Activated T-cell treated with anti-CD3 and anti-CD28 coated beads for 4 hours (primary cell): ENCODE data around the gene IL6ST.

Experiments used
- DNase-seq: peaks from one replicate; pipeline ENCODE4 v3.0.0-alpha.2; 2020

Gene IL6ST

DNA sequence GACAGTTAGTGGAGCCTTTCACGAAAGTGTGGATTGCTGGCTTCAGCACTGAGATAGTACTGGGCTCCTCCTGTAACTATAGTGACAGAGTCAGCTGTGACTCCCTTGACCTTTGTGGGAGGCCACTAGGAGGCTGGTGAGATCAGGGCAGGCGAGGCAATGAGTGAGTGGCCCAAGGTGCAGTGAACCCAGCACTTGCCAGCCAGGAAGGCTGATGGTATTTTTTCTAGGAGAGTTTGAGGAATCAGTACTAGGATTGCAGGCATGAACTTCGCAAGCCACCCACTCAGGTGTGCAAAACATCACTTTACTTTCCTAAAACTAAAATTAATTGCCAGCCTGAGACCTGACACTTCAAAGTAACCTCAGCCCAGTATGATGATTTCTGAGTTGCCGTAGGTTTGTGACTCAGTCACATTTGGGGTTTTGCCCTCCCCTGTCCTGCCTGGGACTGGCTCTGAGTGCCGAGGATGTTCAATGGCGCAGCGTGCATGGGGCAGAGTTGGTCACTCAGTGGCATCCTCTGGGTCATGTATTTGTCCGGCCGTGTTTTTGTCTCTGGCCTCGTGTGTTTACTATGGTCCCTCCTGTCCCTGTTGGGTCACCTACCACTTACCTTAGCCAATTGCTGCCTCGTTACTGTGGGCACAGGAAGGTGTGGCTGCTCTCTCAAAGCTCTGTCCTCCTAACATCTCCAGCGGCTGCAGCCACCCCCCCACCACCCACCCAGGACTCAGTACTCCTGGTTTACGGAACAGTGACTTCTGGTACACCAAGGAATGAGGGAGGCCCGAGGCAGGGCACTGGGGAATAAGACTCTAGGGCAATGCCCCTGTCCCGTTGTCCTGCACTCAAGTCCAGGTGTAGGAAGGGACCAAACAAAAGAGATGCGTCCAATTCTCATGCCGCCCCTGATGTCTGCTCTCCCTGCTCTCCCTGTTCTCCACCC lies 76.4 kb downstream of the IL6ST start:
- DNase-seq, result no peak

DNA sequence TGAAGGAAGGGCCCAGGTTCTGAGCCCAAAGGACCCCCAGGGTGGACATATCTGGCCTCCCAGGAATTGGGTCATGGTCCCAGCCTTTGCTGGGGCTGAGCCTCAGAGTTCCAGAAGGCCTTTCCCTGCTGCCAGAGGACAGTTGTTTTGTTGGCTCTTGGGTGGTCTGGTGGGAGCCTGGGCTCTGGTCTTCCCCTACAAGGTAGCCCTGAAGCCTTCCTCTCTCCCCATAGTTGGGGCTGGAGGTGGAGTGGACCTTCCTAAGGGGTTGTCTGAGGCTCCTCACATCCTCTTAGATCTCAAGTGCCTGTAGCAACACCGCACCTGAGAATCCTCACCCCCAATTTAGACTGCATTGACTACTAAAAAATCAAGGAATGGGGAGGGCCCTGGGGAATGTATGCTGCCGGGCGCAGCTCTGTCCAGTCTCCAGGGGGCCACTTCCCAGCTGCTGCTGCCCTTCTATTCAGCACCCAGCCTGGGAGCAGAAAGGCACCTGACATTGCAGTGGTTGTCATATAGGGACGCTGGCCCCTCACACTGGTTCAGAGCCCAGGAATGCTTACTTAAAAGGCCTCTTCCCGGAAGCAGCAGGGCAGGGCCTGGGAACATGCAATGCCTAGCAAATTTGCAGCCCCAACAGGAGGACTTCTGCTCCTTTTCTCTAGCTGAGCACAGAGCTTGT lies 77.2 kb downstream of the IL6ST start:
- no peak for DNase-seq

DNA sequence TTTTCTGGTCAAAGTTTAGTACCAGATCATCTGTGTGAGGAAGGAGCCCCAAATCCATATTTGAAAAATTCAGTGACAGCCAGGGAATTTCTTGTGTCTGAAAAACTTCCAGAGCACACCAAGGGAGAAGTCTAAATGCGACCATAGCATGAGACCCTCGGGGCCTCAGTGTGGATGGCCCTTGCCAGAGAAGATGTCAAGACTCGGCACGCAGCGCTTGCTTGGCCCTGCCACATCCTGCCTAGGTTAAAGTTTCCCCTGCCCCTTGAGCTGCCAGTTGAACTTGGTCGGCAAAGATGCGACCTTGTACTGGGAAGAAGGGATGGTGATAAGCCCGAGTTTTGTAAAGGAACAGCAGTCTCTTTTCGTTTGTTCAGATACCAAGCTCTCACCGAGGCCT lies 77.8 kb downstream of the IL6ST start:
- DNase-seq, result no peak

DNA sequence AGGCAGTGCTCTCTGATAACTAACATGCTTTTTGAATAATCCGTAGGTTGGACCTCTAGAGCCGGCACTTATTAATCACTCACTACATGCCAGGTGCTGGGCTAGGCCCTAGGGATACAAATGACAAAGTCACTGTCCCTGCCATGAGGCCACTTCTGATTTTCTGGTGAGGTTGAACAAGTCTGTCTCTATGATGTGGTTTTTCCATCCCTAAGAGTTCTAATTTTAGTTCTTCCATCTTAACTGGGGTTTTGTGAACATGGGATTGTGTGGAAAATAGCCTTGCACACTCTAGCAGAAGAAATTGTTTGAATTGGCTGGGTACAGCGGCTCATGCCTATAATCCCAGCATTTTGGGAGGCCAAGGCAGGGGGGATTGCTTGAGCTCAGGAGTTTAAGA lies 79.0 kb downstream of the IL6ST start:
- DNase-seq, result no peak

DNA sequence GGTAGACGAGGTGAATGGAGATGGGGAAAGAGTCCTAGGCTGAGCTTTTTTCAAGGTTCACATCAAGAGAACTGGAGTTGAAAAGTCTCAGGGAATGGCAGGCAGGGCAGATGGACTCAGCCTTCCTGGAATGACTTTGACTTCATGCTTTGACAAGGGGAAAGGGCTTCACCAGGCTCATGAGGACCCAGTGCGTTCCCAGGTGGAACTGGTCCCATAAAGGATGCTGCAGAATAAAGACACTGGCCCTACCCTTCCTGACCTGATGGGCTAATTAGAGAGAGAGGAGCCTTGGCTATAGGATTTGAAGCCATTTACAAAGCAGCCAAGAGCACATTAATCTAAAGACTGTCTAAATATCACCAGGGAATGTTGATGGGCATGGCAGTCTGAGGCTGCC lies 79.8 kb downstream of the IL6ST start:
- no peak for DNase-seq

DNA sequence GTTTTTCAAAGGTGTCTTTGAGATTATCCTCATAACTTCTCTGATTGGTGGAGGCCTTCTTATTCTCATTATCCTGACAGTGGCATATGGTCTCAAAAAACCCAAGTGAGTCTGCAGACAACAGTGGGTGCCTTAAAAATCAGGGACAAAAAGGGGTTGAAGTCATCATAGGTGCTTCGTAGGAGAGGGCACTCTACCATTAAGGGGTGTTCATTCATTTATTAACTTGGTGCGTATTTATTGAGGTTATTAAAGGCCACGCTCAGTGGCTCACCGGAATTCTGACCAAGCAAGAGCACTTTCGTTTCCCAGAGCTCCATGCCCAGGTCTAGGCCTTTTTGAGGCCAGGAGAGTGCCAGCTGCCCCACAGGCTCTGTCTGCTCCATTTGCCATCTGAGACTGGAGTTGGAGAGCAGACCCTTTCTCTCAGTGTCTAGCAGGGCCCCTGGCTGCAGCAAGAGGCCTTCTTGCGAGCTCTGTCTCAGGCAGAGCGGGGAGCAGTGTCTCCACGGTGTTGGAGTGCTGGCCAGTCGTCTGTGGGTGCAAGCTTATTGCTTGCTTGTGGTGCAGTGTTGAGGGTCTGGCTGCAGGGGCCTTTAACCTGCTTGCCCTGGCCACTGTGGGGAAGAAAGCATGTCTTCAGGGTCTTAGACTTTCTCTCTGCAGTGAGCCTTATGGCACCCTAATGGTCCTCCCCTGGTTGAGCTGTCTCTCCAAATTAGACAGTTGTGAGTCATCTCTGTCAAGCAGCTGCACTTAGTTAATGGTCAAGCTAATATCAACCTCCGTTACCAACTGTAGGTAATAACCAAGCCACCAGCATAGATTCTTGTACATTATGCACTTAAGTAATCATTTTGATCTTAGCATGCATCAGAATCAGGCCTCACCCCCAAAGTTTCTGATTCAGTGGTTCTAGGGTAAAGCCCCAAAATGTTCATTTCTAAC lies 81.0 kb downstream of the IL6ST start:
- no peak for DNase-seq

DNA sequence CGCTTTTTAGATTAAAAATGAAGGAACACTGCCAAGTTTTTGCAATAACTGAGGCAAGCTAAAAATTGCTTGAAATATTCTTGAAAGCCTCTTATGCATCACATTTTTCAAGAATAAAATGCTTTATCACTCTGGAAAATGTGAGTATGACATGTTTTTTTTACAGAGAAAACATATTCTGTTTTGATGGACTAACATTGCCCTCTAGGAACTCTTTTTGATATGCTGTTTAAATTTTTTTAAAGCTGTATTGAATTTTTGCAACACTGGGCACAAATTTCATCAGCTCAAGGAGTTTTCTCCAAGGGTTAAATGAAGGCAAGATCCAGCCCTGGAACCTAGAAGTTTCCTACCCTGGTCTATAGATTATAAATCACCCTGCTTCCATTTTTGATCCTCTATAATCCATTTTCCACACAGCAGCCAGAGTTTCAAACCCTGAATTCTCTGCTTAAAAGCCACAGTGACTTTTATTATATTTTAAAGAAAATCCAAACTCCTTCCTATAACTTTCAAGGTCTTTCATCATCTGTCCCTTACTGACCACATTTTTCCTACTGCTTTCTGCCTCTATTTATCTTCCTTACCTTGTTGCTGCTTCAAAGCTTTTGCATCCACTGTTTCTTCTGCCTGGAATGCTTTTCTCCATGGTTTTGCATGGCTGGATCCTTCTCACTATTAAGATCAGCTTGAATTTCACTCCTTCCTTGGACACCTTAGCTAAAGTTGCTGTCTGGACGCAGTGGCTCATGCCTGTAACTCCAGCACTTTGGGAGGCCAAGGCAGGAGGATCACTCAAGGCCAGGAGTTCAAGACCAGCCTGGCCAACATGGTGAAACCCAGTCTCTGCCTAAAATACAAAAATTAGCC lies 82.7 kb downstream of the IL6ST start:
- DNase-seq, result no peak

DNA sequence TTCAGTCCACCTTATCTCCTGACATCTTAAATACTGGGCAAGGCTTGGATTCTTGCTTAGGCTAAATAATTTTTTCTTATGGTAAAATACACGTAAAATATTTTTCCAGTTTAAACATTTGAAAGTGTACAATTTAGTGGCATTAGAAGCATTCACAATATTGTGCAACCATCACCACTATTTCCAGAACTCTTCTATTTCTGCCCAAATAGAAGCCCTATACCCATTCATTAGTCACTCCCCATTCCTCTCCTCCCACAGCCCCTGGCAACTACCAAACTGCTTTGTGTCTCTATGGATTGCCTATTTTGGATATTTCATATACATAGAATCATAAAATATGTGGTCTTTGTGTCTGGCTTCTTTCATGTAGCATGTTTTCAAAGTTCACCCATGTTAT lies 86.0 kb downstream of the IL6ST start:
- DNase-seq, result no peak

DNA sequence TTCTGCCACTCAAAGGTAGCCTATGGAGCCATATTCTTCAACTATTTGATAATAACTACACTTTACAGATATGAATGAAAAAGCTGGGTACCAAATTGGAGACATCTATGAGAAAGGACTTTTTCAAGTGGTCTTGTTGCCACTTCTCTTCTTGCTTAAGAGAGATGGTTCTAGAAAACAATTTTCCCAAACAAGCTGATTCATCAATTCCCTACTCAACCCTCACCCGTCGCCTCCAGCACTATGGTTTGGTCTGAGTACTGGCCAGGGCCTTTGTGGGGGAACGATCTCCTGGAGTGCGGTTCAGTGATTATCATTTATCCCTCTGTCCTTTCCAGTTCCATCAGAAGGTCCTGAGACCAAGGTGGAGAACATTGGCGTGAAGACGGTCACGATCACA lies 86.8 kb downstream of the IL6ST start:
- no peak for DNase-seq

DNA sequence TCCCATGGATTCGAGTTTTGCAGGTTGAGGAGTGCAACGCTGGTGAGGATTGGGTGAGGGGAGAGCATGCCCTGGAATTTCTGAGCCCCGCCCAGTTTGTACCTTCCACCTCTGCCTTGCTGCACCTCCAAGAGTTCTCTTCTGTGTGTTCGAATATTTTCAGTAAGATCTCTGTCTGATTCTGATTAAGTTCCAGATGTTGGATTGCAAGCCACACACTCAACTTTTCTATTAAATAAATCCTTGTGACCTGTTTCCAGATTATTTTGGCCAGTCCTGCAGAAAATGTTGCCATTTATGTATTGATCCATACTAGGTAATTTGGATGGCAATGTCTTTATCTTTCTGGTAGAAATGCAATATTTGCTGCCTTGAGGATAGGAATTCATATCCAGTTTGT lies 89.5 kb downstream of the IL6ST start:
- no peak for DNase-seq

DNA sequence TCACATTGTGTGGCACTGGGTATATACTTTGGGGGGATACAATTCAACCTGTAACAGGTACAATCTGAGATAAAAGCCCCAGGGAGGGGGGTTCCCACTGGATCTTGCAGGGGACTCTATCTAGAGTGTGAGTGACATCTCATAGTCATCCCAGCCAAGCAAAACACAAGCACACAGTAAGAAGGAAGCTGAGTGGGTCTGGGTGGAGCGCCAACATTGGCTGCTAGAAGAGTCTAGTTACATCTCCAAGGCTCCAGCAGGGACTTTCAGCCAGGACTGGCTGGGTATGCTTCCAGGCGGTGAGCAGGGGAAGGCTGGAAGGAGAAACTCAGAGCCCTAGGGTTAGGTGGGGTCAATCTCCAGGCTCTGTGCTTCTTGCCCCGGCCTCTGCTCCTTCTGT lies 90.6 kb downstream of the IL6ST start:
- no peak for DNase-seq

DNA sequence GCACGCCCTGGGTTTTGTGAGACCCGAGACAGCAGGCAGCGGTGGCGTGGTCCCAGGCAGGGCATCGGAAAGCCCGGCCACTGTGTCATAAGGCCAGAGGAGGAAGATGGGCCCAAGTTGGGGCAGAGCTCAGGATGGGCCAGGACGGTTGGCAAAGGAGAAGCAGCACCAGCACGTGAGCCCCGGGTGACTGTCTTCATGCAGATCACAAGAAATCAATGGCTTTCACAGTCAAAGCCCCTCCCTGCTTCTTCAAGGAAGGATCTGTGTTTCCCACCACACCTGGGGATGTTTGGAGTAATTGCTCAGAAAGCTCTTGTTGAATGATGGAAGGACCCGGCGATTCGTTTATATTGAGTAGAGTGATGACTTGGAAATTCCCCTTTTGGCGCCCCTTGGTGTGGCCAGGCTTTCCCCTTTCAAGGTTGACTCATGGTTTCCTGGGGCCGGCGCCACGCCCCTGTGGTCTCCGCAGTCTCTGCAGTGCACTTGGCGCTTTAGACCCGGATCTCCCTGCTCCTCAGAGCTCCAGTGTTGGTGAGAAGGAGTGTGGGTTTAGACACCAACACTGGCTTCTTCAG lies 91.6 kb downstream of the IL6ST start:
- peak; percentile 40 for DNase-seq

DNA sequence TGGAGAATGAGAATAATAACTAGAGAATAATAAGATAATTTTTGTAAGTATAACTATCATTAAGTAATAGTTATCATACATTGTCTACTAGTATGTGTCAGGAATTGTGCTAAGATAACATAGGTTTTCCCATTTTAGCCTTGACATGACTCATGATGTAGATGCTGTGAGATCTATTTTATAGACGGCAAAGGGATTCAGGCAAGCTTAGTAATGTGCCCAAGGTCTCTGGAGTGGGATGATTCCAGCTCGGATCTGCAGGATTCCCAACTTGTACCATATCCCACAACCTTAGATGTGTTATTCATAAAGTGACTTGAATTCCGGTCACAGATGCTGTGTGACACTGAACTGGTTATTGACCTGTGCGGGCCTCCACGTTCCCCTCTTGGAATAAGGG lies 92.1 kb downstream of the IL6ST start:
- no peak for DNase-seq

DNA sequence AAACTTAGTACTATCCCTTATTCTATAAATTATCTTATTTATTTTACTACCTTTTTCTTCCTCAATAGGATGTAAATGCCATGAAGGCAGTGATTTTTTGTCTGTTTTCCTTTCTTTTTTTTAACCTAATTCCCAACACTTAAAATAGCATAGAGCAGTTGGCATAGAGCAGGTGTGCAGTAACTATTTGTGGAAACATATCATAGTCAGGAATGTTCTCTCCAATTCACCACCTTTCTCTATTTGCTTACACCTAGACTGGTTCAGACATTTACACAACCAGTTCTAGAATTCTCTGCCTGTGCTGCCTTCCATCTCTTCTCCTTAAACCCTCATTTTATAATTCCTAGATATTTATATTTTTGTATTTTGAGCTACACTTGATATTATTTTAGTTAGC lies 94.0 kb downstream of the IL6ST start:
- no peak for DNase-seq

DNA sequence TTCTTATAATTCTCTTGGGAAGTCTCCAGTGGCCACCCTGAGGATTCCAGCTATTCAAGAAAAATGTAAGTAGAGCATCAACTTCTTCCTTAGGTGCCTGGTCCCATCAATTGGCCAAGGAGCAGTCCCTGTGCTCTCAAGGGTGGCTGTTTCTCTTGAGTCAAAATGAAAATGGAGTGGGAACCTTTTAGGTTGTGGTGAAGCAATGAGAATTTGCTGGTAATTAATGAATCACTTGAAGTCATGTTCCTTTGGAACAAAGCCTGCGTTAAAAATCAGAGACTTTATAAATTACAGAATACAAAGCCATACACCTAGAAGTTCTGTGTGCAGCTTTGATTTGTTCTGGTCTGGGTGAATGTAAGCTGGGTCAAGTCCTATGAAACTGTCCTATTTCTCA lies 94.7 kb downstream of the IL6ST start:
- DNase-seq, result no peak

DNA sequence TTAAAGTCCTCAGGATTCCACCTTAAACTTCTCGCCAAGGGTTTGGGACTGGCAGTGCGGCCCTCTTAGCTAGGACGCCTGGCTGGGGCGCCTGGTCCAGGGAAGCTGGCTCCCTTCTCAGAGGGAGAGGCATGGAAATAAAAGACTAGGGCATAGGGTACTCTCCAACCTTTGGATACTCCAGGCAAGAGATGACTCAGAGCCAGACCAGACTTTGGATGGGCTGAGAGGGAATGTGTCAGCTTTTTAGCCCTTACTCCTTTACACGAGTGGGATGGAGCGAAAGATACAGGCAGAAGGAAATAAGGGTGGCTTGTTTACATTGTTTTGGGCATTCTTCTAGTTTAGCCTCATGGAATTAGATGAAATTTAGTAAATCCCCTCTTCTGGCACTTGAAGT lies 95.4 kb downstream of the IL6ST start:
- no peak for DNase-seq

DNA sequence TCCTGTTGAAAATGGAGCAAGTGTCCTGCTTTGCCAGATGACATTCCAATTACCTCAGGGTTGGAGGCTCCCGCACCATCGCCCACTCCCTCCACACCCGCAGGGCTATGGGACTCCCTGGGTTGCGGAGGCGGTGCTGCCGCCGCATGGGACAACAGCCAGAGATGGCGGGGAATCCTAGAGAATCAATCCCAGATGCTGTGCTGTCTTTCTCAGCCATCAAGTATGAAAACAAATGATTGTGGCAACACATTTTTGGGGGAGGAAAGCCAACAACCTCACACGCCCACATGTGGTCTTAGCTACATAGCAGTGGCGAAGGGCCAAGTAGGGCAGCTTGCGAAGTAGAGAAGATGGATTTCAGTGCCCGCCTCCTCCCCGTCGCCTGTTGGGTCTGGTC lies 96.9 kb downstream of the IL6ST start:
- no peak for DNase-seq

DNA sequence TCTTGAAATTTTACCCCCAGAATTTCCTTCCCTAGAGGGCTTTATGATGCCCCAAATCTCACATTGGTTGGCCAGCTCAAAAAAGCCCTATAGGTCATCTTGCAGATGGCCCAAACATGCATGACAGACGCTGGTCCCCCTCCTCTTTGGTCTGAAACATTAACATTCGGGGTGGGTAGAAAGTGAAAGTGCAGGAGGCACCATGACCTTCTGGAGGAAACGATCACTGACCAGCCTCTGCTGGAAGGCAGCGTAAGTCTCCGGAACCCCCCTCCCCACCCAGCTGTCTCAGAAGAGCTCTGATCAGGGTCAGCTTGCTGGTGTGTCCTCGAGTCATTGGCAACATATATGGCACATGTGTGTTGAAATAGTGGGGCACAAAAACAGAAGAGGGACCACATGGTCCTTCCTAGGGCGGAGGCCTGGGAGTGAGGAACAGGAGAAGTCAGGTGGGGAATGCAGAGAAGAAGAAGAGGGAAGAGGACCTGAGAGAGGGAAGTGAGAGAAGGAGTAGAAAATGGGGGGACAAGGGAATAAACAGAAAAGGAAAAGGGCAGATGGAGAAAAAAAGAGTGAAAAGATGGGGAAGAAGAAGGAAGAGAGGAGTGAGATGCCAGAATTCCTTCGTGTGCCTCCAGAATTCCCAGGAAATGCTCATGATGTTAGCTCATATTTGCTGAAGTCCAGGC lies 97.4 kb downstream of the IL6ST start:
- DNase-seq, result no peak

DNA sequence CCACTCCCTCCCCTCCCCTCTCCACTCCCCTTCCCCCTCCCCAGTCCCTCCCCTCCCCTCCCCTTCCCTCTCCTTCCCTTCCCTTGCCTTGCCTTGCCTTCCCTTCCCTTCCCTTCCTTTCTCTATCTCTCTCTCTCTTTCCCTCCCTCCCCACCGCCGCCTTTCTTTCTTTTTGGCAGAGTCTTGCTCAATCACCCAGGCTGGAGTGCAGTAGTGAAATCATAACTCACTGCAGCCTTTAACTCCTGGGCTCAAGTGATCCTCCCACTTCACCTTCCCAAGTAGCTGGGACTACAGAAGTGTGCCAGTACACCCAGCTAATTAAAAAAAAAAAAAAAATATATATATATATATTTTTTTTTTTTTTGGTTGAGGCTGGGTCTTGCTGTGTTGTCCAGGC lies 98.1 kb downstream of the IL6ST start:
- DNase-seq, result no peak

DNA sequence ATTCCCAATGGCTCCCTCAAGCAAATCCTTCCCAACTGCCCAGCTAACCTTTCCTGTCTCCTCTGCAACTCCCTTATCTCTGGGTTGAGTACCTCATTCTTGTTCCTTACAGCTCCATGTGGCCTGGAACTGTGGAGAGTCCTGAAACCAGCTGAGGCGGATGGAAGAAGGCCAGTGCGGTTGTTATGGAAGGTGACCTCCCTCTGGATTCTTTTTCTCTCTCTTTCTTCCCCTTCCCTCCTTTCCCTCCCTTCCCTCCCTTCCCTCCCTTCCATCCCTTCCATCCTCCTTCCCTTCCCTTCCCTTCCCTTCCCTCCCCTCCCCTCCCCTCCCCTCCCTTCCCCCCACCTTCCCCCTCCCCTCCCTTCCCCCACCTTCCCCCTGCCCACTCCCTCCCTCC lies 98.5 kb downstream of the IL6ST start:
- DNase-seq, result no peak

DNA sequence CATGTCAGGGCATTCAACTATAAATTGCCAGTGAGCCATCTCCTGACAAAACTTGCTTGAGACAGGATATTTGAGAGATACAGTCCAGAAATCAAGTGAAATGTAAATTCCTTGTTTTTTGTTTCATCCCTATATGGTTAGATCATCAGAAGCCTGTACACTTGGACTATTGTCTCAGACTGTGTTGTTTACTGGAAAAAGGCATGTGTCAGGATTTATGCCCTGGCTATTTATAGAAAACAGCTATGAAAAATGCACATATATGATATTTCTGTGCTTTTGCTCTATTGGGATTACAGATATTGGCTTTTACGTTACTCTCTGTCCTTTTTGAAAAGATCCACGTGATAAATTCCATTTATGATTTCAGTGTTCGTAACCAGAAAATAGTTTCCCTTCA lies 99.4 kb downstream of the IL6ST start:
- DNase-seq, result no peak
